Activated T-helper 1 cell treated with anti-CD3 and anti-CD28 coated beads, Interleukin-12 subunit alpha, Interleukin-12 subunit beta, Interleukin-2, Interleukin-4 antibody, amounts not matched to agents 30 ng/mL and 10 ng/mL and 1 ng/mL, durations not matched to agents 14 hours and 24 hours and 36 hours (primary cell): Measurements from ENCODE around the gene EPB41L1. TPM values are rescaled to one million over a fixed set of nuclear protein-coding genes. Genes with fewer than 3 reads are reported as not detected.
A peak's percentile ranks its signal among the peaks of the same experiment; 100 is the strongest.

Experiments
- DNase-seq: peaks from one replicate; pipeline ENCODE4 v3.0.0; 2021; ENCODE audit warnings: low spot score
- H3K27ac Mint-ChIP-seq: one replicate; pipeline ENCODE4 v1.8.0; 2021; ENCODE audit warnings: mild to moderate bottlenecking, mixed read lengths
- H3K27me3 Mint-ChIP-seq: one replicate; pipeline ENCODE4 v1.8.0; 2022; ENCODE audit warnings: mild to moderate bottlenecking, moderate library complexity, mixed read lengths; ENCODE audit not compliant: insufficient read depth
- H3K36me3 Mint-ChIP-seq: one replicate; pipeline ENCODE4 v1.8.0; 2021; ENCODE audit warnings: low read depth, mixed read lengths
- H3K4me1 Mint-ChIP-seq: one replicate; pipeline ENCODE4 v1.8.0; 2021; ENCODE audit warnings: low read depth, mixed read lengths
- H3K4me3 Mint-ChIP-seq: one replicate; pipeline ENCODE4 v1.8.0; 2021; ENCODE audit warnings: mild to moderate bottlenecking, moderate library complexity, mixed read lengths
- H3K9me3 Mint-ChIP-seq: one replicate; pipeline ENCODE4 v1.8.0; 2021; ENCODE audit warnings: mixed read lengths
- intact Hi-C: fragments of 100-400 bp; cut with micrococcal nuclease; formaldehyde crosslinking; loops from one replicate; pipeline ENCODE4 v1.15.1; 2024
- total RNA-seq: library from RNA; stranded (reverse); gene quantifications from 2 replicates; pipeline ENCODE4 v1.2.3, GENCODE V29; 2022

EPB41L1 gene
- total RNA-seq, 1 donor from 2014 or later, result 0.23 TPM

DNA sequence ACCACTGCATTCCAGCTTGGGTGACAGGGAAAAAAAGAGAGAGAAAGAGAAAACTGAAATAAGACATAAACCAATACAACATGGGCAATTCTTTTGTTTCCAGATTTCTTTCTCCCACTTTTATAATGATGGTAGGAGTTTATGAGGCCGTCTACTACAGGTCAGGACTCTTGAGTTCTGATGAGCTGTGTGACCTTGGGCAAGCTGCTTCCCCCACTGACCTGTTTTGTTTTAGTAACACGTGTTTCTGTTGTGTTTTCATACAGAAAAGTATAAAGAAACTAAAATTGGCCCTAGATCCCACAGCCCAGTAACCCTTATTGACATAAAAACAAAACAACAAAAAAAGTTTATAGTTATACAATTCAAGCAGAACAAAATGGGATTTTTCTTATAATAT, 58.8 kb downstream of the EPB41L1 start:
- DNase-seq, result no peak
- H3K4me1 Mint-ChIP-seq, result no peaks in the 10 kb centered on the region
- H3K9me3 Mint-ChIP-seq, result no peaks in the 10 kb centered on the region
- H3K27ac Mint-ChIP-seq, result no peak overlapping the region
- peaks cover 5% of the 10 kb centered on the region for H3K27me3 Mint-ChIP-seq
- no peaks in the 10 kb centered on the region for H3K36me3 Mint-ChIP-seq
- intact Hi-C loops, result no loop called here
- no peak overlapping the region for H3K4me3 Mint-ChIP-seq

- H3K27me3 Mint-ChIP-seq, result peaks cover 5% of the 10 kb centered on the region
- H3K9me3 Mint-ChIP-seq, result no peaks in the 10 kb centered on the region
- H3K4me3 Mint-ChIP-seq, result no peak overlapping the region
- DNase-seq, result no peak
- H3K4me1 Mint-ChIP-seq, result no peaks in the 10 kb centered on the region
- H3K36me3 Mint-ChIP-seq, result no peaks in the 10 kb centered on the region
- no peak overlapping the region for H3K27ac Mint-ChIP-seq
- intact Hi-C loops, result loop anchor here (1.0 kb wide), 1 partner anchor 225 kb away; no protein-coding TSS in a partner anchor
Measured at GRCh38 chr20:36214684-36215256, 60.2 kb downstream of the EPB41L1 start.

GRCh38 chr20:36215778-36216177, 61.2 kb downstream of the EPB41L1 start:
- no peak for DNase-seq
- intact Hi-C loops, result no loop called here
- Mint-ChIP-seq H3K27me3 (peaks cover 5% of the 10 kb centered on the region), H3K36me3 (no peaks in the 10 kb centered on the region), H3K27ac (no peak overlapping the region), H3K9me3 (no peaks in the 10 kb centered on the region), H3K4me1 (no peaks in the 10 kb centered on the region), H3K4me3 (no peak overlapping the region)

DNA sequence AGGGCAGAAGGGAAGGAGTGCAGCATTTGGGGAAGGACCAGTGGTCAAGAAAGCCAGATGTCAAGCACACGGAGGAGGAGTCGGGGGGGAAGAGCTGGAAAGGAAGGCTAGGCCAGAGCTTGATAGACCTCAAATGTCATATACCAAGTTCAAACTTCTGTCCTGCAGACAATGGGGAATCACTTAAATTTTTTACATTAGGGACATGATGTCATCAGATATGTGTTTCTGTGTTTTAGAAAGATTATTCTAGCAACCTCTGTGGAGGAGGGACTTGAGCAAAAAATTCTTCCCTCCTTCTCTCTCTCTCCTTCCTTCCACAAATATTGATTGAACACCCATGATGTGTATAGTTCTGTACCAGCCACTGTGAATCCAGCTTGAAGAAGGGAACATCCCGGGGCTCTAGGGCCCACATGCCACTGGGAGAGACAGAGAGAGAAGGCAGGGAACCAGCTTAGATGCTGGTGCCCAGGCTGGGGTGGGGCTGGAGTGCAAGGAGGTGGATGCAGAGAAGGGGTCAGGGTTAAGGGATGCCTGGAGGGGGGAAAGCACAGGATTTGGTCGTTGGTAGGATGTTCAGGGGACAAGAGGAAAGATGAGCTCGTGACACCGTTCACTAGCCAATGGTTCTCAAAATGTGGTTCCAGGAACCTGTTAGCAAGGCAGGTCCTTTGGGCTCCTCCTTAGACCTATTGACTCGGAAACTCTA, 61.9 kb downstream of the EPB41L1 start:
- Mint-ChIP-seq H3K27me3 (peaks cover 5% of the 10 kb centered on the region), H3K4me1 (no peaks in the 10 kb centered on the region), H3K9me3 (no peaks in the 10 kb centered on the region), H3K36me3 (no peaks in the 10 kb centered on the region), H3K4me3 (no peak overlapping the region), H3K27ac (no peak overlapping the region)
- DNase-seq, result no peak
- intact Hi-C loops, result no loop called here

DNA sequence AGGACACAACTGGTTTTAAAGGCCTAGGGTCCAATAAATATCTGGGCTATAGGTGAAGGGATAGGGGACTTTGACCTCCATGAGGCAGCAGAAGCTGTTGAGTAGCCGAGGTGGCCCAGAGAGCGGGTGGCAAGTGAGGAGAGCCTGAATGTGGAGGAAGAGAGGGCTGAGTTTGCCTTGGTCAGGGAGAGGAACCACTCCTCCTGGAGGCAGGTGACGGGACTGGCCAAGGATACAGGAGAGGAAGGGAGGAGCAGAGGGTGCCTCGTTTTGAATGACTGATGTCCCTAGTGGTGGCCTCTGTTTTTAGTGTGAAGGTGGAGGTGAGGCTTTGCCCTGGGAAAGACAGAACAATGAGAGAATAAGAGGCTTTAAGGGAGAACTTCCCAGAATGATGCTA, 62.7 kb downstream of the EPB41L1 start:
- DNase-seq, result no peak
- H3K27ac Mint-ChIP-seq, result no peak overlapping the region

DNA sequence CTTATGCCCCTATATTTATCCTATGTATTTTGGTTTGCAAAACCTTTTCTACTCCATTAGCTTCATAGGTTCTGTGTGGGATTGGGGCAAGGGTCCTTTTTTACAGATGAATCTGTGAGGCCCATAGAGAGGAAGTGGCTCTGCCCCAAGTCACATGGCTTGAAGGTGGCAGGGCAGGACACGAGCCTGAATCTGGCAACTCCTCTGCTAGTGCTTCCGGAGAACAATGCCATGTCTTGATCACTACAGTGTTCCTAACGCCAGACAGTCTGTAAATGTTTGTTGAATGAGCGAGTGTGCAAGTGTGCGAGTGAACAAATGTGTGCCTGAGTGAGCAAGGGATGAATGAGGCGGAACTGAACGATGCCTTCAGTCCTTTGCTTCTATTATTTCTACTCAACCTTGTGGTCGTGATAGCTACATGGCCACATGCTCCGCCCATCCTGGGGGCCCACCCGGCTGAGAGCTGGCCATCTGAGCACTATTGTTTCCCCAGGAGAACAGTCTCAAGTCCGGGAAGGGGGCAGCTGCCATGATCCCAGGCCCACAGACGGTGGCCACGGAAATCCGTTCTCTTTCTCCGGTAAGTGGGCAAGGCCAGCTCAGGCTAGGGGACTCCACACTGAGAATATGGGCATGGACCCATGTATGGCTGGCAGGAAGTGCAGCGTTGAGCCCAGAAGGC, 64.0 kb downstream of the EPB41L1 start:
- no peak overlapping the region for H3K4me3 Mint-ChIP-seq
- H3K27ac Mint-ChIP-seq, result no peak overlapping the region
- intact Hi-C loops, result no loop called here
- no peaks in the 10 kb centered on the region for H3K36me3 Mint-ChIP-seq
- H3K4me1 Mint-ChIP-seq, result no peaks in the 10 kb centered on the region
- DNase-seq, result no peak
- peaks cover 5% of the 10 kb centered on the region for H3K27me3 Mint-ChIP-seq
- no peaks in the 10 kb centered on the region for H3K9me3 Mint-ChIP-seq

More for the DNA sequence above, 62.7 kb downstream of the EPB41L1 start:
- no peaks in the 10 kb centered on the region for H3K9me3 Mint-ChIP-seq
- intact Hi-C loops, result no loop called here
- H3K4me3 Mint-ChIP-seq, result no peak overlapping the region
- H3K27me3 Mint-ChIP-seq, result peaks cover 5% of the 10 kb centered on the region
- no peaks in the 10 kb centered on the region for H3K4me1 Mint-ChIP-seq
- no peaks in the 10 kb centered on the region for H3K36me3 Mint-ChIP-seq

DNA sequence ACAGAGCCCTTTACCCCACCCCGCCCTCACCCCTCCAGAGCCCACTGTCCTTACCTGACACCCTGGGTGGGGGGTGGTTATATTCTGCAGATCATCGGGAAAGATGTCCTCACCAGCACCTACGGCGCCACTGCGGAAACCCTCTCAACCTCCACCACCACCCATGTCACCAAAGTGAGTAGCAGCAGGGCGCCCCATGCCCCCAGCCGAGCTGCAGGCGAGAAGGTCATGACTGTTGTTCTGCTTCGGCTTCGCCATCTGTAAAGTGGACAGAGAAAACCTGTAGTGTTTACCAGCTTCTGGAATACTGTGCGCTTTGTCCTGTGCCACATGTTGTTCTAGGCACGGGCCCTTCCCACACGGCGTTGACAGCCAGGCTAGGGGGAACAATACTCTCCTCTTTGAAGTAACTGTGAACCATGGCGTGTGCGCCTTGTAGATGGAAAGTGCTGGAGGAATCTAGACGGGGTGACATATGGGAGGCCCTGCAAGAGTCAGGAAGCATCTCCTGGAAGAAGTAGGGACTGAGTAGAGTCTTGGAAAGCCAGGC, 65.2 kb downstream of the EPB41L1 start:
- no peaks in the 10 kb centered on the region for H3K9me3 Mint-ChIP-seq
- no peaks in the 10 kb centered on the region for H3K36me3 Mint-ChIP-seq
- H3K4me1 Mint-ChIP-seq, result no peaks in the 10 kb centered on the region
- no peak overlapping the region for H3K4me3 Mint-ChIP-seq
- peaks cover 5% of the 10 kb centered on the region for H3K27me3 Mint-ChIP-seq
- DNase-seq, result no peak
- H3K27ac Mint-ChIP-seq, result no peak overlapping the region
- intact Hi-C loops, result no loop called here

- no peak for DNase-seq
- H3K4me1 Mint-ChIP-seq, result peaks cover 17% of the 10 kb centered on the region
- no peak overlapping the region for H3K27ac Mint-ChIP-seq
- no peaks in the 10 kb centered on the region for H3K36me3 Mint-ChIP-seq
- intact Hi-C loops, result no loop called here
- H3K27me3 Mint-ChIP-seq, result peaks cover 6% of the 10 kb centered on the region
- H3K4me3 Mint-ChIP-seq, result no peak overlapping the region
- no peaks in the 10 kb centered on the region for H3K9me3 Mint-ChIP-seq
Measured at GRCh38 chr20:36225666-36226065, 71.1 kb downstream of the EPB41L1 start.

- Mint-ChIP-seq H3K36me3 (no peaks in the 10 kb centered on the region), H3K9me3 (no peaks in the 10 kb centered on the region), H3K27me3 (peaks cover 6% of the 10 kb centered on the region), H3K4me3 (no peak overlapping the region), H3K4me1 (peaks cover 23% of the 10 kb centered on the region), H3K27ac (no peak overlapping the region)
- intact Hi-C loops, result no loop called here
- DNase-seq, result no peak
Measured at GRCh38 chr20:36228770-36229169, 74.2 kb downstream of the EPB41L1 start.

DNA sequence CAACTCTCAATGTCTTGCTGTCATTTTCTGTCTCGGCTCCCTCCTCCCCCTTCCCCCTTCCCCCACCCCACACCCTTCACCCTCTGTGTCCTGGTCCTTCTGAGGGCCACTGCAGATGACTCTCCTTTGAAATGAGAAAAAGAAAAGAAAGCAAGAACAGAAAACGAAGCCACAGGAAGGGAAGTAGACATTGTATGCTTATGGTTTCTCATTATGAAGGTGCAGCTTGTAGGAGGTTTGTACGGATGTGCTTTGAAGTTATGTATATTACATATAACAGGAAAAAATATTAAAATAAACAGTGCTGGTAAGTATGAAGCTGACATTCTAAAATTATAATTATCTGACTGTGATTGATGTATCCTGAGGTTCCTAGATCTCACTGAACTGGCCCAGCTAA, 75.5 kb downstream of the EPB41L1 start:
- Mint-ChIP-seq H3K9me3 (no peaks in the 10 kb centered on the region), H3K4me3 (no peak overlapping the region), H3K27me3 (peaks cover 6% of the 10 kb centered on the region), H3K27ac (no peak overlapping the region), H3K4me1 (peaks cover 23% of the 10 kb centered on the region), H3K36me3 (no peaks in the 10 kb centered on the region)
- DNase-seq, result no peak
- intact Hi-C loops, result no loop called here

GRCh38 chr20:36231331-36231730, 76.8 kb downstream of the EPB41L1 start:
- Mint-ChIP-seq H3K27ac (no peak overlapping the region), H3K4me1 (peaks cover 23% of the 10 kb centered on the region), H3K36me3 (no peaks in the 10 kb centered on the region), H3K27me3 (peaks cover 3% of the 10 kb centered on the region), H3K9me3 (no peaks in the 10 kb centered on the region), H3K4me3 (no peak overlapping the region)
- no peak for DNase-seq
- intact Hi-C loops, result no loop called here

- peak overlapping the region; percentile 7 for H3K4me3 Mint-ChIP-seq
- H3K27me3 Mint-ChIP-seq, result no peaks in the 10 kb centered on the region
- no peaks in the 10 kb centered on the region for H3K9me3 Mint-ChIP-seq
- DNase-seq, result no peak
- H3K27ac Mint-ChIP-seq, result no peak overlapping the region
- intact Hi-C loops, result loop anchor here (5.0 kb wide), 1 partner anchor 512 kb away; the partner anchor contains the start of gene NDRG3
- peaks cover 17% of the 10 kb centered on the region for H3K36me3 Mint-ChIP-seq
- H3K4me1 Mint-ChIP-seq, result peaks cover 35% of the 10 kb centered on the region
Measured at GRCh38 chr20:36234771-36235320, 80.3 kb downstream of the EPB41L1 start.
